A549 (cell line): Measurements from ENCODE around the gene NFRKB.
"Not testable (repeated sequence)": the region's sequence is repeated elsewhere in the genome, so short reads cannot be mapped to it uniquely, and the experiment has no call there.

Experiments used
- HOXA7 ChIP-seq: fragments of 250-450 bp; sonication (Bioruptor Pico); IDR thresholded peaks from 2 replicates; pipeline ENCODE4 v1.5.0; 2020; ENCODE audit warnings: mild to moderate bottlenecking, moderate library complexity
- HOXB5 ChIP-seq: fragments of 250-450 bp; sonication (Bioruptor Pico); IDR thresholded peaks from 2 replicates; pipeline ENCODE4 v1.5.0; 2020; ENCODE audit warnings: mild to moderate bottlenecking, moderate library complexity
- JUNB ChIP-seq: fragments of >200 bp; sonication (Bioruptor Twin); formaldehyde crosslinking; IDR thresholded peaks from 2 replicates; pipeline ENCODE4 v1.6.1; 2016
- POLR2A ChIP-seq: IDR thresholded peaks from 2 replicates; pipeline ENCODE4 v1.6.1; 2012; ENCODE audit warnings: mild to moderate bottlenecking, low read length
- RAD21 ChIP-seq, 2 experiments: fragments of >200 bp in 1 of 2; sonication (Bioruptor Twin) in 1 of 2; formaldehyde crosslinking in 1 of 2; IDR thresholded peaks in 1 of 2; conservative IDR thresholded peaks in 1 of 2; 2 replicates in 1 of 2; 3 replicates in 1 of 2; pipeline ENCODE4 v1.6.1; 2012 to 2018; ENCODE audit warnings: inconsistent platforms in 1 of 2
- TF ChIP-seq, protein P1 (sequence below): fragments of >200 bp; sonication (Bioruptor Twin); formaldehyde crosslinking; IDR thresholded peaks from 3 replicates; pipeline ENCODE4 v1.5.1; 2016

DNA sequence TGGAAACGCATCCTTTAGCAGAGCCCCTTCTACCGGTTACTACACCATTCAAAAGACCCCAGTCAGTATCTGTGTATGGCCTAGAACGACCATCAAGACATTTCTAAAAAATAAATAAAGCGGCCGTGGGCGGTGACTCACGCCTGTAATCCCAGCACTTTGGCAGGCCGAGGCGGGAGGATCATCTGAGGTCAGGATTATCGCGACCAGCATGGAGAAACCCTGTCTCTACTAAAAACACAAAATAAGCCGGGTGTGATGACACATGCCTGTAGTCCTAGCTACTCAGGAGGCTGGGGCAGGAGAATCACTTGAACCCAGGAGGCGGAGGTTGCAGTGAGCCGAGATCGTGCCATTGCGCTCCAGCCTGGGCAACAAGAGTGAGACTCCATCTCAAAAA is 26.8 kb downstream of the NFRKB start:
- TF ChIP-seq, protein P1, sequence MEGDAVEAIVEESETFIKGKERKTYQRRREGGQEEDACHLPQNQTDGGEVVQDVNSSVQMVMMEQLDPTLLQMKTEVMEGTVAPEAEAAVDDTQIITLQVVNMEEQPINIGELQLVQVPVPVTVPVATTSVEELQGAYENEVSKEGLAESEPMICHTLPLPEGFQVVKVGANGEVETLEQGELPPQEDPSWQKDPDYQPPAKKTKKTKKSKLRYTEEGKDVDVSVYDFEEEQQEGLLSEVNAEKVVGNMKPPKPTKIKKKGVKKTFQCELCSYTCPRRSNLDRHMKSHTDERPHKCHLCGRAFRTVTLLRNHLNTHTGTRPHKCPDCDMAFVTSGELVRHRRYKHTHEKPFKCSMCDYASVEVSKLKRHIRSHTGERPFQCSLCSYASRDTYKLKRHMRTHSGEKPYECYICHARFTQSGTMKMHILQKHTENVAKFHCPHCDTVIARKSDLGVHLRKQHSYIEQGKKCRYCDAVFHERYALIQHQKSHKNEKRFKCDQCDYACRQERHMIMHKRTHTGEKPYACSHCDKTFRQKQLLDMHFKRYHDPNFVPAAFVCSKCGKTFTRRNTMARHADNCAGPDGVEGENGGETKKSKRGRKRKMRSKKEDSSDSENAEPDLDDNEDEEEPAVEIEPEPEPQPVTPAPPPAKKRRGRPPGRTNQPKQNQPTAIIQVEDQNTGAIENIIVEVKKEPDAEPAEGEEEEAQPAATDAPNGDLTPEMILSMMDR = not testable (repeated sequence)
- not testable (repeated sequence) for TF ChIP-seq JUNB; POLR2A; HOXA7 (CRISPR knock-in tag); RAD21 (conservative IDR thresholded peaks at IDR 0.05 in 1 of 2, IDR thresholded peaks at IDR 0.05 in 1 of 2); HOXB5
